HepG2 (cell line): Measurements from ENCODE around the gene NBPF1. TPM values are rescaled to one million over a fixed set of nuclear protein-coding genes. Genes with fewer than 3 reads are reported as not detected.

Experiments
- AGO2 ChIP-seq: fragments of 200-400 bp; formaldehyde crosslinking; optimal IDR thresholded peaks from 2 replicates; pipeline ENCODE3; 2017; ENCODE audit warnings: mild to moderate bottlenecking, low read depth, low read length, moderate library complexity
- ATAD3A ChIP-seq: sonication (generic); formaldehyde crosslinking; IDR thresholded peaks from 2 replicates; pipeline ENCODE4 v1.4.0; 2020; ENCODE audit warnings: missing genetic modification reagents
- CBX5 ChIP-seq: sonication (generic); formaldehyde crosslinking; IDR thresholded peaks from 2 replicates; pipeline ENCODE4 v1.4.0; 2020; ENCODE audit warnings: missing genetic modification reagents, borderline replicate concordance
- ELK4 ChIP-seq: sonication (generic); formaldehyde crosslinking; IDR thresholded peaks from 2 replicates; pipeline ENCODE4 v1.9.0; 2021; ENCODE audit warnings: missing genetic modification reagents, borderline replicate concordance
- HES4 ChIP-seq: sonication (generic); formaldehyde crosslinking; IDR thresholded peaks from 2 replicates; pipeline ENCODE4 v1.9.0; 2021; ENCODE audit warnings: mild to moderate bottlenecking, missing genetic modification reagents, borderline replicate concordance
- HIC2 ChIP-seq: sonication (generic); formaldehyde crosslinking; IDR thresholded peaks from 2 replicates; pipeline ENCODE4 v1.9.0; 2022; ENCODE audit warnings: low read depth, missing genetic modification reagents
- HNRNPUL1 ChIP-seq: fragments of 200-400 bp; formaldehyde crosslinking; IDR thresholded peaks from 2 replicates; pipeline ENCODE4 v1.6.1; 2017; ENCODE audit warnings: low read depth, mild to moderate bottlenecking, low read length, moderate library complexity
- KDM2A ChIP-seq: sonication (generic); formaldehyde crosslinking; IDR thresholded peaks from 2 replicates; pipeline ENCODE4 v1.4.0; 2020; ENCODE audit warnings: low read depth, missing genetic modification reagents, borderline replicate concordance
- RARA ChIP-seq: IDR thresholded peaks from 2 replicates; pipeline ENCODE4 v1.6.1; 2016; ENCODE audit warnings: missing genetic modification reagents, missing compliant biosample characterization
- TAF15 ChIP-seq: fragments of 200-400 bp; formaldehyde crosslinking; IDR thresholded peaks from one replicate; pipeline ENCODE4 v1.6.1; 2018; ENCODE audit warnings: mild to moderate bottlenecking, low read depth, low read length; ENCODE audit not compliant: poor library complexity, severe bottlenecking
- TARDBP ChIP-seq: sonication (generic); formaldehyde crosslinking; IDR thresholded peaks from 2 replicates; pipeline ENCODE4 v1.8.0; 2022; ENCODE audit warnings: mild to moderate bottlenecking, missing genetic modification reagents
- THAP9 ChIP-seq: sonication (generic); formaldehyde crosslinking; IDR thresholded peaks from 2 replicates; pipeline ENCODE4; 2020; ENCODE audit warnings: missing genetic modification reagents, mild to moderate bottlenecking, borderline replicate concordance
- ZBTB1 ChIP-seq: sonication (generic); formaldehyde crosslinking; IDR thresholded peaks from 2 replicates; pipeline ENCODE4 v1.4.0; 2020; ENCODE audit warnings: missing genetic modification reagents, borderline replicate concordance
- ZNF143 ChIP-seq: sonication (generic); formaldehyde crosslinking; IDR thresholded peaks from 2 replicates; pipeline ENCODE4 v1.4.0; 2020; ENCODE audit warnings: missing genetic modification reagents
- ZNF24 ChIP-seq: fragments of 450-650 bp; IDR thresholded peaks from 2 replicates; pipeline ENCODE4 v1.6.1; 2017; ENCODE audit warnings: antibody characterized with exemption, mild to moderate bottlenecking
- ZNF362 ChIP-seq: sonication (generic); formaldehyde crosslinking; IDR thresholded peaks from 2 replicates; pipeline ENCODE4 v1.4.0; 2020; ENCODE audit warnings: missing genetic modification reagents, mild to moderate bottlenecking, borderline replicate concordance
- ZNF557 ChIP-seq: sonication (generic); formaldehyde crosslinking; IDR thresholded peaks from 2 replicates; pipeline ENCODE4 v1.4.0; 2020; ENCODE audit warnings: missing genetic modification reagents
- ZNF615 ChIP-seq: sonication (generic); formaldehyde crosslinking; IDR thresholded peaks from 2 replicates; pipeline ENCODE4 v1.5.0; 2020; ENCODE audit warnings: mild to moderate bottlenecking, missing genetic modification reagents, borderline replicate concordance
- ZNF768 ChIP-seq: sonication (generic); formaldehyde crosslinking; IDR thresholded peaks from 2 replicates; pipeline ENCODE4 v1.4.0; 2020; ENCODE audit warnings: missing genetic modification reagents
- ZNF782 ChIP-seq: sonication (generic); formaldehyde crosslinking; IDR thresholded peaks from 2 replicates; pipeline ENCODE4 v1.4.0; 2020; ENCODE audit warnings: missing genetic modification reagents, mild to moderate bottlenecking, borderline replicate concordance
- ZNF841 ChIP-seq: sonication (generic); formaldehyde crosslinking; IDR thresholded peaks from 2 replicates; pipeline ENCODE4 v1.8.1; 2023; ENCODE audit warnings: missing genetic modification reagents, borderline replicate concordance
- ZSCAN9 ChIP-seq: IDR thresholded peaks from 2 replicates; pipeline ENCODE4 v1.6.1; 2016; ENCODE audit warnings: borderline replicate concordance
- polyA plus RNA-seq, 8 experiments: library from polyadenylated mRNA; depleted of rRNA in 3 of 8; stranded (reverse) in 7 of 8; unstranded in 1 of 8; fragments of >200 nt; fragmentation: Illumina TruSeq in 4 of 8; extraction: Trizol in 4 of 8; gene quantifications; 2 replicates each; pipeline versions ENCODE4 v1.2.1 to v1.2.3, GENCODE V29; 2011 to 2016; ENCODE audit warnings: low read depth in 4 of 8, missing spikeins in 1 of 8, mixed read lengths in 1 of 8; ENCODE audit not compliant: insufficient read depth in 1 of 8
- total RNA-seq, 5 experiments: library from RNA; depleted of rRNA; stranded (reverse); fragments of >200 nt; fragmentation: Illumina TruSeq; extraction: Trizol; gene quantifications; 2 replicates each; pipeline ENCODE4 v1.2.3, GENCODE V29; 2016; ENCODE audit warnings: low read depth in 1 of 5

The NBPF1 gene
- total and polyA plus RNA-seq, 2 of the 13 experiments (the other 11 are each of a cell fraction or from before 2014, with no cell fraction given), result 30.3 to 35.6 TPM

GRCh38 chr1:16644482-16645270 lies 31.3 kb upstream of the NBPF1 start (continued):
- peak; percentile 96 for TF ChIP-seq TARDBP (CRISPR knock-in tag)
- peak; percentile 34; the same call in 1 of the 2 replicates for TF ChIP-seq ZNF615
- peak; percentile 71; the same call in 1 of the 2 replicates for TF ChIP-seq ZNF143
- TF ChIP-seq ZNF768 (CRISPR knock-in tag), result peak; percentile 85
- TF ChIP-seq ZNF782 (CRISPR knock-in tag), result peak; percentile 99; the same call in 1 of the 2 replicates
- peak; percentile 90 for TF ChIP-seq HNRNPUL1
- TF ChIP-seq ZSCAN9 (CRISPR knock-in tag), result peak; percentile 96
- TF ChIP-seq ZNF557 (CRISPR knock-in tag), result peak; percentile 93
- peak; percentile 68 for TF ChIP-seq ZNF362 (CRISPR knock-in tag)
- peak; percentile 99 for TF ChIP-seq HES4 (CRISPR knock-in tag)
- peak; percentile 100 for TF ChIP-seq TAF15
- TF ChIP-seq ATAD3A, result peak; percentile 84; the same call in 1 of the 2 replicates
- TF ChIP-seq AGO2, result peak; percentile 87
- peak; percentile 38; the same call in 1 of the 2 replicates for TF ChIP-seq ZNF24
- TF ChIP-seq RARA (CRISPR knock-in tag), result peak; percentile 89
- peak; percentile 89; the same call in 1 of the 2 replicates for TF ChIP-seq ZNF841
- TF ChIP-seq ELK4 (CRISPR knock-in tag), result peak; percentile 78
- peak; percentile 83 for TF ChIP-seq HIC2 (CRISPR knock-in tag)
- peak; percentile 76; the same call in 1 of the 2 replicates for TF ChIP-seq ZBTB1 (CRISPR knock-in tag)
- TF ChIP-seq KDM2A (CRISPR knock-in tag), result peak; percentile 100
- TF ChIP-seq CBX5, result peak; percentile 98
- peak; percentile 82 for TF ChIP-seq THAP9 (CRISPR knock-in tag)
